Left ventricle myocardium superior (tissue), 1 donor: ENCODE measurements around the gene RASL12. TPM values are rescaled to one million over a fixed set of nuclear protein-coding genes. Genes with fewer than 3 reads are reported as not detected.
"Not testable (repeated sequence)": the region's sequence is repeated elsewhere in the genome, so short reads cannot be mapped to it uniquely, and the experiment has no call there.

Experiments used
- ATAC-seq: fragments of 200-7000 bp; cut with Tn5 transposase; one replicate; pipeline ENCODE4 v1.9.1; 2020; ENCODE audit warnings: mild to moderate bottlenecking, moderate library complexity
- DNase-seq: peaks from one replicate; pipeline ENCODE4 v3.0.0-alpha.2; 2020
- intact Hi-C: fragments of 100-400 bp; cut with micrococcal nuclease; formaldehyde crosslinking; loops from one replicate; pipeline ENCODE4 v1.11.0; 2022
- long read RNA-seq: library from polyadenylated mRNA; unstranded; transcript quantifications from one replicate; pipeline ENCODE4 v2.0.0, GENCODE V29; 2021
- total RNA-seq: library from RNA; stranded (reverse); fragmentation: NEBNext Ultra II Directional; extraction: Animal tissue kit (Norgen Biotek cat#: 25700); gene quantifications from one replicate; pipeline ENCODE4 v1.2.1, GENCODE V29; 2021
- donor health status: DM: no; HTN: yes; CAD: no; lungs with severe emphysema.

Gene RASL12, protein sequence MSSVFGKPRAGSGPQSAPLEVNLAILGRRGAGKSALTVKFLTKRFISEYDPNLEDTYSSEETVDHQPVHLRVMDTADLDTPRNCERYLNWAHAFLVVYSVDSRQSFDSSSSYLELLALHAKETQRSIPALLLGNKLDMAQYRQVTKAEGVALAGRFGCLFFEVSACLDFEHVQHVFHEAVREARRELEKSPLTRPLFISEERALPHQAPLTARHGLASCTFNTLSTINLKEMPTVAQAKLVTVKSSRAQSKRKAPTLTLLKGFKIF
- 18.9 TPM for total RNA-seq
- long read RNA-seq, transcript RASL12-202 (4 exons, 1,523 nt), result minor isoform, 17 of 93 reads
- long read RNA-seq, transcript RASL12-201 (5 exons, 2,640 nt), result major isoform, 47 of 93 reads
- long read RNA-seq, partial matches to known transcripts, result 0 of 93 reads
- long read RNA-seq, other reads (novel, unspliced or antisense), result 29 of 93 reads

GRCh38 chr15:65067645-65068402, at the start of gene RASL12:
Gene RASL12, minus strand, starts transcription at chr15:65067991. Its CDS starts 156 bp downstream, at chr15:65067835.
- peak; percentile 8 for ATAC-seq
- peak; percentile 66 for DNase-seq
- intact Hi-C loops, result no loop called here

GRCh38 chr15:65115542-65115941, 47.8 kb upstream of the RASL12 start:
- intact Hi-C loops, result no loop called here
- DNase-seq, result no peak
- ATAC-seq, result no peak

DNA sequence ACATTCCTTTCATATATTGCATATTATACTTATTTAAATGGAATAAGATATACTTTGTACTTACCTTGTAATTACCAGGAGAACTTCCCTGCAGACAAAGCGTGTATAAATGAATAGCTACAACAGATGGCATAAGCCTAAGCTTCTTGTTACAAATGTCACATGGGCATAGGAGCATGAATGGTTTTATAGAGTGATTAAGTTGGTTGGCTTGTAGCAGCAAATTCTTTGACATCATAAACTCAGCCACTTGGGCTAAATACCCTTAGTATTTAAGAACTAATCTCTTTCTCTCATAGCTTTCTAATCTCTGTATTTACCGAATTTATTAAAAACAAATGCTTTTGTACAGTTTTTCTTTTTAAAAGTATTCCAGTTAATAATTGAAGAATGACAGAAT, 47.3 kb upstream of the RASL12 start, which contains the start of gene UBAP1L:
TSS of gene UBAP1L (minus strand) at position 115 of the 400 bp plus-strand sequence. CDS start 8,985 bp downstream, outside the sequence.
- ATAC-seq (no peak), DNase-seq (no peak)
- intact Hi-C loops, result no loop called here

DNA sequence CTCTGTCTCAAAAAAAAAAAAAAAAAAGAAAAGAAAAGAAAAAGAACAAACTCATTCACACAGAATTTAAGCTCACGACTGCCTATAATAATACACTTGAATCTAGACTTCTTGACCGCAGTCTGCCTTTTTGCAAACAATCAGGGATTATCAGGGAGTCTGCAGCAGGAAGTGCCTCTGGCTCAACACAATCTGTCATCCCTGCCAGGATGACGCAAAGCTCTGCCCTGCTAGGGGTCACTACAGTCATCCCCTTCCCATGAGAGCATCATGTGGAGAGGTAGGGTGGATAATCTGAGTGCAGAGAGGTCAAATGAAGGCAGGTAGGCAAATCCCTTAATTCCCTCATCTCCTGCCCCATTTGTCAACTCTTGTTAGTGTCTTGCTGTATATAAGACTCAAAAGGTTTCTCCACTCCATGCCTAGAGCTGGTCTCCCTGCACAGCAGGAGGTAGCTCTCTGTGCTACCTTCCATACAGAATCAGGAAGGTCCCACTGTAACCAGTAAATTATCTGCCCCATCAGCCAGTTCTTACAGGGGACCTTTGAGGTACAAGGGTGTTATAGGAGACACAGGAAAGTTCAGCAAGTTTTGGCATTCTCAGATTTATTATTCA, 43.0 kb upstream of the RASL12 start:
- DNase-seq (no peak), ATAC-seq (peak; percentile 62)
- intact Hi-C loops, result no loop called here

- intact Hi-C loops, result no loop called here
- ATAC-seq, result no peak
- DNase-seq, result no peak
Measured at GRCh38 chr15:65106011-65106590, 38.3 kb upstream of the RASL12 start.

DNA sequence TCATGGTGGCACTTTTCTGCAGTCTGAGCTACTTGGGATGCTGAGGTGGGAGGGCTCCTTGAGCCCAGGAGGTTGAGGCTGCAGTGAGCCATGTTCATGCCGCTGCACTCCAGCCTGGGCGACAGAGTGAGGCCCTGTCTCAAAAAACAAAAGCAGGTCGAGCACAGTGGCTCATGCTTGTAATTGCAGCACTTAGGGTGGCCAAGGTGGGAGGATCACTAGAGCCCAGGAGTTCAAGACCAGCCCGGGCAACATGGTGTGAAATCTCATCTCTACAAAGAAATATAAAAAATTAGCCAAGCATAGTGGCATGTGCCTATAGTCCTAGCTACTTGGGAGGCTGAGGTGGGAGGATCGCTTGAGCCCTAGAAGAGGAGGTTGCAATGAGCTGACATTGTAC, 37.2 kb upstream of the RASL12 start:
- ATAC-seq (no peak), DNase-seq (no peak)
- intact Hi-C loops, result no loop called here

DNA sequence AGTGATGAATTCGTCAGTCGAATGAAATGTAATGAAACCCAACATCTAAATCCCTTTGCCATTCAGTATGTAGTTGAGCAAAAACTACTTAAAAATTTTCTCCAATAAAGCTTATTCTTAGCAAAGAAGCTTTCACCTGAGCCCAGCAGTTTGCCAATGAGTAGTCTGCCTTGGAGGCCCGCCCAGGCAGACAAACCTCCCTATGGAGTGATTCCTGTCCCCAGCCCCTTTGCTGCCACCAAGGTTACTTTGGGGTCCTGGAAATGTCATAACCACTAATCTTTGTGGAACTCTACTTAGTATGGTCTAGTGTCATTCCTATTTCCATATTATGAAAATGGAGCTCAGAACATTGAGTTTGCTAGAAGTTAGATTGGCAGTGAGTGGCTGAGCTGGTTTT, 35.1 kb upstream of the RASL12 start:
- ATAC-seq, result no peak
- DNase-seq, result no peak
- intact Hi-C loops, result no loop called here

GRCh38 chr15:65101891-65102708, 34.3 kb upstream of the RASL12 start:
- intact Hi-C loops, result loop anchor here (2.0 kb wide), 1 partner anchor 47 kb away; no protein-coding TSS in a partner anchor
- ATAC-seq, result peak; percentile 27

GRCh38 chr15:65101411-65101890, 33.7 kb upstream of the RASL12 start:
- ATAC-seq, result peak; percentile 75
- intact Hi-C loops, result loop anchor here (2.0 kb wide), 1 partner anchor 47 kb away; no protein-coding TSS in a partner anchor
- peak; percentile 83 for DNase-seq

More at GRCh38 chr15:65101891-65102708, 34.3 kb upstream of the RASL12 start:
- no peak for DNase-seq

GRCh38 chr15:65100442-65100841, 32.7 kb upstream of the RASL12 start:
- ATAC-seq (no peak), DNase-seq (no peak)
- intact Hi-C loops, result loop anchor here (2.0 kb wide), 1 partner anchor 46 kb away; no protein-coding TSS in a partner anchor

GRCh38 chr15:65099801-65100200, 32.0 kb upstream of the RASL12 start:
- not testable (repeated sequence) for DNase-seq, ATAC-seq
- intact Hi-C loops, result loop anchor here (2.0 kb wide), 1 partner anchor 45 kb away; no protein-coding TSS in a partner anchor

DNA sequence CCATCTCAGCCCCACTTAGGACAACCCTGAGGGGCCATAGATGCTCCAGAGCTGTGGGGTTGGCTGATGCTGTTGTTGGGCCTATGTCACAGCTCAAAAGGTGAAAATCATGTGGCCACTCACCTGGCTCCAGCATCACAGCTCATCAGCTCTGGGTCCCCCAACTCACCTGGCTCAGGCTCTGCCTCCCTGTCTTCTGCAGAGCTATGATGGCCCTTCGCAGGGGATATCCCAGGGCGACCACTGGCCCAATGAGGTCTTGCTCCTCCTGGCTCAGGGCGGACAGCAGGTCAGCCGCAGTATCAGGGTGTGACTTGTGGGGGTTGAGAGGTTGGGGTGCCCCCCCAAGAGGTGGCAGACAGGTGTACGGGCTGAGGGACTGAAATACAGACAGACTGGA, 31.5 kb upstream of the RASL12 start:
- intact Hi-C loops, result no loop called here

DNA sequence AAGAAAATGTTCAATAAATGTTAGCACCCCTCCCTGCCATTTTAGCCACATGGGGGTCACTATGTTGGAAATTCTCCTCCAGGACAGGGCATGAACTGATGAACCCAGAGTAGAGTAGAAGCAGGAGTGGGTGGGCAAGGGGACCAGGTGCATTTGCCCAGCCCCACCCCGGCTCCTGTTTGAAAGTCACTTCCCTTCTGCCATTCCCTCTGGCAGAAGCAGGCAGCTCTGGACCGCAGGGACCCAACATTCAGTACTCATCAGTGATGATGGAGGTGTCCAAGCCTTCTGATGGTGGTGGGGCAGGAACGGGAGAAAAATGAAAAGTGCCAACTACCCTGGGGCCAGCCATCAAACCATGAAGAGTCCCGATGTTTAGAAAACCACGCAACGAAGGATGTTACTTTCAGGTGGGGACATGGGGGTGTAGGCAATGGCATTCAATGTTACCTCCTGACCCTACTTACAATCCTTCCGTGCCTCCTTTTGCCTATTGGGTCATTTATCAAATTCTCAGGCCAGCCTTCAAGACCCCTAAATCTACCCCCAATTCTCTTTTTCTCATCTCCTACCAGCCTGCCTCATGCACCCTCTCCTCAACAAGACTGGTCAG, 30.0 kb upstream of the RASL12 start:
- intact Hi-C loops, result no loop called here
- no peak for DNase-seq
- ATAC-seq, result no peak

More for the DNA sequence above, 31.5 kb upstream of the RASL12 start:
- ATAC-seq, result no peak
- no peak for DNase-seq

DNA sequence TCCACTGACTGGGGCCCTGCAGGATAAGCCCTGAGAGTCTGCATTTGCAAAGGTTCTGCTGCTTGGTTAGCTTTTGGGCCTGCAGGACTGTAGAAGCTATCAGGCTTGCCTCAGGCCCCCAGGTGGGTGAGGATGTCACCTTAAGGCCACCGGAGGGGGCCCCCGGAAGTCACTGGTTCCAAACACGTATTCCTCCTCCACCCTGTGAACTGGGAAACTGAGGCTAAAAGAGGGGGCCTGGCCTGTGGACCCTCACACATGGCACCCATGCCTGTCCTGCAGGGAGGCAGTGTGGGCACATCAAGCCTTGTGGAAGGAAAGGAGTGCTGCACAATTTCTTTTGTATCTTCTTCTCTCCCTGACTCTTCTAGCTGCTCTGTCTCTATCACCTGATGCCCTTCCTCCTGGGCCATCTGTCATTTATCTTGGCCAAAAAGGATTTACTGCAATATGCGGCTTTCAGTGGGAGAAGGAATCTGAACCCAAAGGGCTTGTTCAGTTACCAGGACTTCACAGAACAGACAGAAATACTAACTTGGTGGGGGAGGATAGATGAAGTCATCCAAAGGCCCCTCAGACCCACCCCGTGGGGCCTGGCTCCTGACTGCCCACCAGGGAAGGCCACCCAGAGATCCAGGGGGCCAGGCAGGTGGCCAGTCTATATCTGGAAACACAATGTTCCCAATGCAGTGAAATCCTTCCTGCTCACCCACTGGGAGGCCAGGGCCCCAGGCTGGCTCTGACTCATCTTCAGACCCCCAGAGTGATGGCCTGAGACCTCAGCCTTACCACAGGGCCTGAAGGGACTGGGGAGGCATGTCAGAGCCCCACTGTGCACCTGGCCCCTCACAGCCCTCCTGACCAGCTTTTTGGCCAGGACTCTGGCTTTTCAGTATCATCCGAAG, 28.9 kb upstream of the RASL12 start:
- intact Hi-C loops, result no loop called here
- ATAC-seq (no peak), DNase-seq (no peak)

GRCh38 chr15:65095747-65096104, 27.9 kb upstream of the RASL12 start:
- ATAC-seq (no peak), DNase-seq (no peak)
- intact Hi-C loops, result no loop called here

GRCh38 chr15:65095011-65095746, 27.4 kb upstream of the RASL12 start:
- intact Hi-C loops, result no loop called here
- no peak for ATAC-seq
- no peak for DNase-seq
